NCI-H524 treated with DMSO at 0.1 percent for 48 hours (cell line): ENCODE results near the gene ATP8A2.

Source experiments
- DNase-seq: peaks from one replicate; lab custom pipeline; 2025; lab: John Stamatoyannopoulos, UW

Gene ATP8A2

DNA sequence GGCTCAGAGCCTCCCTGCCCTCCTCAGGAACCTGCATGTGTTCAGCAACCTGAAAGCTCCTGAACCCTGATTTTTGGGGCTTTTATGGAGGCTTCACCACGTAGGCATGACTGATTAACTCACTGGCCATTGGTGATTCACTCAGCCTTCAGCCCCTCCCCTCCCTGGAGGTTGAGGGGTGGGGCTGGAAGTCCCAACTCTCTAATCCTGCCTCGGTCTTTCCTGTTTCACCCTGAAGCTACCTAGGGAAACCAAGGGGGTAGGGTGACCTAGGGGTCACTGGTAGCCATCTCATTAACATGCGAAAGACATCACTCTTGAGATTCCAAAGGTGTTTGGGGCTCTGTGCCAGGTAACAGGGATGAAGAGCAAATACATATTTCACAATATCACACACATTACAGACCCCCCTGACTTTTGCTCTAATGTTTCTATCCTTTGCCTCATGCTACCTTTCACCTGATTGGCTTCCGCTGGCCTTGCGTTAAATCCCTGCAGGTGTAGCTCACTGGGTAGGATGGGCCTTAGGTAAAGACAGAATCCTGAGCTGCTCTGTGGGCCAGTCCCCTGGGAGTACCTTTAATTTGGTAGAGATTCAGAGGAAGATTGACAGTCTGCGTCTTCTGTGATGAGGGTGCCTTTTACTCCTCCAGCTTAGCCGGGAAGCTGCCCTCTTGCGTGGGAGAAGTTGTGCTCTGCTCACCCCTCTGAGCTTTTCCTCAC lies 260.6 kb downstream of the ATP8A2 start:
- DNase-seq, result no peak

DNA sequence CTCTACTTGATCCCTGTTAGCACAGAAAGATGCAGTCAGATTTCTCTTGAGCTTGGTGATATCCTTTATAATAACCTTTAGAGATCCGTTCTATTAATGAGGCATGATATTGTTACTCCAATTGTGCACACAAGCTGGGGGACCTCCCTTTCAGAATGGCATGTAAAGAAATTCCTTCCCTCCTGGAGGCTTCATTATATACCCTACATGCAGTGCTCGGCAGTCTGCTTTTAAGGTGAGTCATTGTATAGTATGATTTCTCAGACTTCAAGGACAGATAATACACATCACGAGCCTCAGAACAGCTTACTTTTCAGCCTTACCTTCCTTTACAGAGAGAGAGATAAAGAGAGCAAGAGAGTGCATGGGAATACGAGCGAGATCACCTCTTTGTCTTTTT lies 261.3 kb downstream of the ATP8A2 start:
- no peak for DNase-seq

GRCh38 chr13:25645681-25646080 lies 273.9 kb downstream of the ATP8A2 start:
- no peak for DNase-seq

- DNase-seq, result no peak
These were observed 277.3 kb downstream of the ATP8A2 start for GRCh38 chr13:25649001-25649633.

DNA sequence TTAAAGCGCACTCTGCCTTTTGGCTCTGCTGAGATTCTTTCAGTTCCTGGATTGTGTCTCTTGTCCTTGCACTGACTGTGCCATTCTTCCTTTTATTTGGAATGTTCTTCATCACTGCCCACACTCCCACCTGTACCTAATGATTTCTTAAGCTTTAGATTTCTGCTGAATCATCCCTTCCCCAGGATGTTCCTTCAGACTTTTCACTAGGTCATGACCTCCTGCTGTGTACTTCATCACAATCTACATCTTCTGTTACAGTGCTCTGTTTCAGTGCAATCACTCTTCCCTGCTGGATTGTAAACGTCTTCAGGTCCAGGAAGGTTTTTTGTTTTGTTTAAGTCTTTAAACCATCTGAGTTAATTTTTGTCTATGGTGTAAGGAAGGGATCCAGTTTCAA lies 281.0 kb downstream of the ATP8A2 start:
- DNase-seq, result no peak

GRCh38 chr13:25654322-25654721 lies 282.5 kb downstream of the ATP8A2 start:
- peak; percentile 49 for DNase-seq

- no peak for DNase-seq
These were observed 285.4 kb downstream of the ATP8A2 start for GRCh38 chr13:25657157-25657556.

DNA sequence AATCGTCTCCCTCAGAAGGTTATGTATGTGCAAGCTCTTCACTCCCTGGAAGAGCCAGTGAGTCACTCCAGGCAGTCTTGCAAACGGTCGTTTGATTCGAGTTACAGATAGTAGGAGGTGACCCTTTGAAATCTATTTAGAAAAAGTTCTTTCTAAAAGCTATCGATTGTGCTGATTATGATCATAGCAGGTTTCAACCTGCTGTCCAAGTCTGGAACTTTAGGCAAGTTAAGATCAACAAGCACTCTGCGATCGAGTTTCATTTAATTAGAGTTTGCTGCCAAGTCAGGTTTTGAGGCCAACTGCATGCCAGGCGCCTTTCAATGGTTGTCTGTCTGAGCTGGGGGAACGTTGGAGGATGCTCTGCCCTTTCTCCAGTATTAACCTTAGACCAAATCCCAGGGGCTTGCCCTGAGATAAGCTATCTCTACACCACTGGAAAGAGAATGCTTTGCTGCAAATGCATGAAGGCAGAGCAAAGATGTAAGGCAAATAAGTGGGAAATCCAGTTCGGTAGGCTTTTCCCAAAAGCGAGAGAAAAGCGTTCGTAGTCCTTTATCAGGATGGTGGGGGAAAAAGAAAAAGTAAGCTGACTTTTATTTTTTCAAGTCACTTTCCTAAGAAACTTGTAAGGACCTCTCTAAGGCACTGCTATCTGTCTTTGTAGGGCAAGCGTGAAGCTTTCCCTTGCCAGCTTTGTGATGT lies 287.5 kb downstream of the ATP8A2 start:
- no peak for DNase-seq

DNA sequence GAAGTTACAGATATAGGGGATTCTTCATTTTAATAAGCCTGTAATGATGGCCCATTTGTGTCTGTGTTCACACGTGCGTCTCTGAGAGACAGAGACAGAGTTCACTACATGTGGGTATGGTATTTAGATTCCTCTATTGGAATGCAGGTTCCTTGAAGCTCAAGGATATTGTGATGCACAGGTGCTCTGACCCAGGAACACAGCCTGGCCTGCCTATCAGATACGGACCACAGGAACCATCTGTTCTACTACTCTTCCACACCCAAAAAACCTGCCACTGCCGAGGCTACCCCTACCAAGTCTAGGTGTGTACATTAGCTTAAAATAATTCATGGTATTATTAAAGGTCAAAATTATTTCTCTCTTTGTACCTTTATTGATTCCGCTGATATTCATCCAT lies 289.2 kb downstream of the ATP8A2 start:
- peak; percentile 10 for DNase-seq

- no peak for DNase-seq
These were observed 290.7 kb downstream of the ATP8A2 start for GRCh38 chr13:25662516-25662915.

- DNase-seq, result no peak
These were observed 296.6 kb downstream of the ATP8A2 start for GRCh38 chr13:25668345-25668744.

DNA sequence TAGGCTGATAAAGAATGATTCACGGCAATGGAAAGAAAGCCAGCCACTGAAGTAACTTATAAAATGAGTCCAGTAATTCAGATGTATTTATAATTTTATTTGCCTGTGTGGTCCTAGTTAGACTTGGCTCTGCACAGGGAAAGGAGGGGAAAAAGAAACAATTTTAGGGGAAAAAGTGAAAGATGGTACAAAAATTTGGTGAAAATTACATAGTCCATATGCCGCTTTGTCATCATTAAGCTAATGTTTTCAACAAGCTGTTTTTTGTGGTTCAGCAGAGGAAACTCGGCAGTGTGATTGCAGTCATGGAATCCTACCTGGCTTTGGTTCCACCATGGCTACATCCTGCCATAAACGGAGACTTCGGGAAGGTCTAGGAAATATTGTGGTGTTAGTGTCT lies 301.9 kb downstream of the ATP8A2 start:
- no peak for DNase-seq

GRCh38 chr13:25674371-25674770 lies 302.6 kb downstream of the ATP8A2 start:
- no peak for DNase-seq

GRCh38 chr13:25675060-25675459 lies 303.3 kb downstream of the ATP8A2 start:
- DNase-seq, result no peak

DNA sequence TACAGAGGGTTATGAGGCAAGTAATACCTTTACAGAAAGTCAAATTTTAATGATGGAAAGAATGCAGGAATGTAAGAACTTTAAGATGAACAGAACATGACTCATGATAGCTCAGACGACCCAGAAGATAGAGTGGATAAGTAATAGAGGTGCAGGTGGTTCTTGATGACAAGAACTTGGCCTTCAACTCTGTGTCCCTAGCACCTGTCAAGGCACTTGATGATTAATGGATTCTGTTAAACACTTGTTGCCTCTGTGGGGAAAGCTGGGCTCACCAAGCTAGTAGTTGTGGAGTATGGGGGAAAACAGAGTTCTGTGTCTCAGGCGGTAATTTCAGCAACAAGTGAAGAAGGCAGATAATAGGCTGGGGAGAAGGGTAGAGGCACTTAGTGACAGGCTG lies 306.2 kb downstream of the ATP8A2 start:
- no peak for DNase-seq

- DNase-seq, result peak; percentile 89
These were observed 306.6 kb downstream of the ATP8A2 start for GRCh38 chr13:25678398-25678797.

DNA sequence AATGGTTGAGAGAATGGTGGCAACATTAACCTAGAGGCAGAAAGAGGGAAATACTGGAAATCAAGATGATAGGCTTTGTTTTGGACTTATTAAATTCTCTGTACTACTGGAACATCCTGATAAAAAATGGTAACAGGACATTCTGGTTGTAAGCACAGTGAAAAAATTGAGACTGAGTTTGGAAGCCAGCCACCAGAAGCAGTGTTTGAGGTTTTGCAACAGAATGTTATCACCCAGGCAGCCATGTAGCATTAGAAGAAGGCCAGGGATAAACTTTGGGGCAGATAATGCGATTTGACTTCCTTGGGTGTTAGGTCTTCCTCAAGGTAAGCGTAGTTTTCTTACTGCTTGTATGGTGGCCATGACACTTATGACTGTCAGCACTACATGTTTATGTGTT lies 307.4 kb downstream of the ATP8A2 start:
- no peak for DNase-seq

DNA sequence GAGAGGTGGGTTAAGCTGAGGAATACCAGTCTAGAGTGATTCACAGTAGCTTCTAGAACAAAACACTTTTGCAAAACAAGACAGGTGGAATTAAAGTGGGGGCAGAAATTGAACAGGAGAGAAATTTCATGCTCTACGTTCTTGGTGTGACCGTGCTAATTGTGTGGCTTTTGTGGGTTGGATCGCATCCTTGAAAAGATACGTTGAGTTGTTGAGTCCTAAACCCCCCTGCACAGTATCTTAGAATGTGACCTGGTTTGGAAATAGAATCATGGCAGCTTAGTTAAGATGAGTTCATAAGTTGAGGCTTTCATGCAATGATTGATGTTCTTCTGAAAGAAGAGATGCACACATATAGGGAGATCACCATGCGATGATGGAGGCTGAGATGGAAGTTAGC lies 308.2 kb downstream of the ATP8A2 start:
- no peak for DNase-seq

GRCh38 chr13:25682276-25682675 lies 310.5 kb downstream of the ATP8A2 start:
- no peak for DNase-seq

- no peak for DNase-seq
These were observed 311.3 kb downstream of the ATP8A2 start for GRCh38 chr13:25683056-25683455.

DNA sequence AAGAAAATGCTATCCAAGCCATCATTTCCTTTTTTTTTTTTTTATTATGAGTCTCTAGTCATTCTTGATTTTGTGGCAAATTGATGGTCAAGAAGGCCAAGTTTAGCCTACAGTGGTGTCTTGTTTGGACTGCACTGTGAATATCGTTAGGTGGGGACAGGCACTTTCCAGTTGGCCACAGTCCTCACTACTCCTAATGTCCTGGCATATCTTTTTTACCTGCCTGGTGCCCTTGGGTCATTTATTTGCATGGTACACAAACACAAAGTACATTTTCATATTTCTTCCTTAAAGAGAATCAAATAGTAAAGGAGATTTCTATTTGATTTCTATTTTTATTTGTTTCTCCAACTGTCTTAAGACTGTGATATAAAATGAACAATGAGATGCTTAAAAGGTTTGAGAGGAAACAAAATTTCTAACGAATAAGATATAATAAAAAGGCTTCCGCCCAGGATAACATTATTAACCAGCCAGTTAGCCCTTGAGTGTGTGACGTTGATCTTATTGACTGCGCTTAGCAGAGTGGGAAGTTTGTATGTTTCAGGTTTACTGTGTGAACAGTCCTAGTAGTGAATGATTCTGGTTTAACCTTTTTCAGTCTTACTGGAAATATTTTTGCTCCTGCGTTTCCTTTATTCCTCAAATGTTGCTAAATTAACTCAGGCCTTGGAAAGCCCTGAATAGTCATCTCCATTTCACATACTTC lies 312.0 kb downstream of the ATP8A2 start:
- no peak for DNase-seq

DNA sequence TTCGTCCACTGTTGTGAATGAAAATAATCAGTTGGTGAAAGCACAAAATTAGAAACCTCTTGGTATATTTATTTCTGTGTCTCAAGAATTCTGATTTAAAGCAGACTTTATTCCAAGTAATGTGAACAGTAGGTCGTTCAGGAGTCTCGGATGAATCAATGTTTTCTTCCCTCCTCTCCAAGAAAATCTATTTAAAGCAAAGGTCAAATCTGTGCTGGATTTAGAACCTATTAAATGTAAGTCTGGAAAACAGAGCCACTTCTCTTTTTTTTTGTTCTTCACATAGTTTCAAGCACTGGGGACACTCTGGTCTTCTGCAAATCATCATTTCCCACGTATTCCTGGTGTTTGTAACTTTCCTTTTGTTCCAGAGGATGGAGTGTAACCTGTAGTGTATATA lies 312.7 kb downstream of the ATP8A2 start:
- no peak for DNase-seq
